Measurements from ENCODE around the gene KLHL40. TPM values are rescaled to one million over a fixed set of nuclear protein-coding genes. Genes with fewer than 3 reads are reported as not detected.

Gene KLHL40
- total and polyA plus RNA-seq, 8 donors: not detected

GRCh38 chr3:42689421-42690014, 4.2 kb downstream of the KLHL40 start:
- Histone ChIP-seq H3K27ac (no peak overlapping the region), H3K9me3 (no peaks in the 10 kb centered on the region), H3K27me3 (peaks cover 11 to 29% of the 10 kb centered on the region in 2 donors), H3K36me3 (no peaks in the 10 kb centered on the region), H3K4me3 (no peak overlapping the region), H3K4me1 (peaks cover 4 to 7% of the 10 kb centered on the region in 2 donors)
- intact Hi-C loops (cut with DNase I): no loop called here
- DNase-seq (no peak), ATAC-seq (no peak)
- TF ChIP-seq CTCF (IDR thresholded peaks at IDR 0.05): no peak

- no peaks in the 10 kb centered on the region for H3K36me3 ChIP-seq
- H3K9me3 ChIP-seq: no peaks in the 10 kb centered on the region
- peaks cover 4 to 6% of the 10 kb centered on the region in 2 donors for H3K4me1 ChIP-seq
- intact Hi-C loops (cut with DNase I): no loop called here
- no peak for TF ChIP-seq CTCF (IDR thresholded peaks at IDR 0.05)
- H3K4me3 ChIP-seq: no peak overlapping the region
- H3K27me3 ChIP-seq: peaks cover 11 to 22% of the 10 kb centered on the region in 2 donors
- DNase-seq (peak in 1 of 4 donors; percentile 25), ATAC-seq (no peak)
- H3K27ac ChIP-seq: no peak overlapping the region
These were observed 4.9 kb downstream of the KLHL40 start for GRCh38 chr3:42690191-42690590.

- no peak for TF ChIP-seq CTCF (IDR thresholded peaks at IDR 0.05)
- H3K4me1 ChIP-seq: peaks cover under 1 to 2% of the 10 kb centered on the region in 2 donors
- intact Hi-C loops (cut with DNase I): no loop called here
These were observed 5.7 kb downstream of the KLHL40 start for GRCh38 chr3:42690766-42691680.

GRCh38 chr3:42691816-42692666, 6.7 kb downstream of the KLHL40 start:
- Histone ChIP-seq H3K36me3 (no peaks in the 10 kb centered on the region), H3K9me3 (no peaks in the 10 kb centered on the region), H3K27ac (no peak overlapping the region), H3K27me3 (peaks cover 0 to 4% of the 10 kb centered on the region in 2 donors), H3K4me3 (no peak overlapping the region), H3K4me1 (no peaks in the 10 kb centered on the region)
- intact Hi-C loops (cut with DNase I): no loop called here
- no peak for TF ChIP-seq CTCF (IDR thresholded peaks at IDR 0.05)
- ATAC-seq: no peak
- DNase-seq: peak in 1 of 4 donors; percentile 17

More at GRCh38 chr3:42690766-42691680, 5.7 kb downstream of the KLHL40 start:
- peaks cover 7 to 14% of the 10 kb centered on the region in 2 donors for H3K27me3 ChIP-seq
- no peaks in the 10 kb centered on the region for H3K9me3 ChIP-seq
- H3K4me3 ChIP-seq: no peak overlapping the region
- no peak overlapping the region for H3K27ac ChIP-seq
- ATAC-seq (no peak), DNase-seq (peak in 1 of 4 donors; percentile 30)
- H3K36me3 ChIP-seq: no peaks in the 10 kb centered on the region
